ENCODE measurements around the gene CTSH. TPM values are rescaled to one million over a fixed set of nuclear protein-coding genes. Genes with fewer than 3 reads are reported as not detected.

The CTSH gene
- total and polyA plus RNA-seq, 2 of the 13 experiments (the other 11 are each of a cell fraction or from before 2014, with no cell fraction given): 265 to 653 TPM

- TF ChIP-seq ZBTB4 (CRISPR knock-in tag; IDR thresholded peaks at IDR 0.05; ENCODE audit: borderline replicate concordance) (peak; percentile 88), MATR3 (CRISPR knock-in tag; IDR thresholded peaks at IDR 0.05) (no peak), ZNF343 (CRISPR knock-in tag; IDR thresholded peaks at IDR 0.05) (no peak), ZBTB39 (CRISPR knock-in tag; IDR thresholded peaks at IDR 0.05) (no peak), ZNF317 (CRISPR knock-in tag; IDR thresholded peaks at IDR 0.05) (peak; percentile 71), MLXIP (CRISPR knock-in tag; IDR thresholded peaks at IDR 0.05; ENCODE audit: borderline replicate concordance) (peak; percentile 76), NPAS2 (CRISPR knock-in tag; IDR thresholded peaks at IDR 0.05; ENCODE audit: borderline replicate concordance) (0 out of 2 replicates have a peak, but pooled peaks have one; percentile 77), GFI1 (CRISPR knock-in tag; IDR thresholded peaks at IDR 0.05; ENCODE audit: borderline replicate concordance) (no peak), ZNF18 (CRISPR knock-in tag; IDR thresholded peaks at IDR 0.05; ENCODE audit: insufficient replicate concordance) (peak; percentile 76), ZSCAN5A (CRISPR knock-in tag; IDR thresholded peaks at IDR 0.05; ENCODE audit: borderline replicate concordance) (no peak), KAT8 (CRISPR knock-in tag; IDR thresholded peaks at IDR 0.05) (peak; percentile 82), SIN3A (IDR thresholded peaks at IDR 0.05; ENCODE audit: borderline replicate concordance, low read depth, low read length) (0 out of 2 replicates have a peak, but pooled peaks have one; percentile 73), ZFAT (CRISPR knock-in tag; conservative IDR thresholded peaks at IDR 0.05) (no peak), SMAD1 (CRISPR knock-in tag; IDR thresholded peaks at IDR 0.05; ENCODE audit: borderline replicate concordance, low read depth) (no peak), MTERF4 (CRISPR knock-in tag; IDR thresholded peaks at IDR 0.05) (no peak), ZNF232 (CRISPR knock-in tag; IDR thresholded peaks at IDR 0.05; ENCODE audit: borderline replicate concordance) (peak; percentile 65; the same call in 1 of the 2 replicates)
Measured at GRCh38 chr15:78988361-78988911, 43.6 kb upstream of the CTSH start (continued).
